ENCODE data around the gene PRDM5.
"Not testable (repeated sequence)": the region's sequence is repeated elsewhere in the genome, so short reads cannot be mapped to it uniquely, and the experiment has no call there.

PRDM5 gene

GRCh38 chr4:120703908-120704307, 218.6 kb downstream of the PRDM5 start:
- DNase-seq (ENCODE audit: low spot score) = no peak

GRCh38 chr4:120699354-120699753, 223.2 kb downstream of the PRDM5 start:
- no peak for DNase-seq (ENCODE audit: low spot score)

- no peak for DNase-seq (ENCODE audit: low spot score)
These were observed 227.6 kb downstream of the PRDM5 start for GRCh38 chr4:120694973-120695372.

- DNase-seq (ENCODE audit: low spot score) = no peak
These were observed 228.7 kb downstream of the PRDM5 start for GRCh38 chr4:120693816-120694215.

- DNase-seq (ENCODE audit: low spot score) = no peak
These were observed 229.6 kb downstream of the PRDM5 start for GRCh38 chr4:120692964-120693363.

GRCh38 chr4:120691536-120691935, 231.0 kb downstream of the PRDM5 start:
- no peak for DNase-seq (ENCODE audit: low spot score)

GRCh38 chr4:120691106-120691505, 231.4 kb downstream of the PRDM5 start:
- no peak for DNase-seq (ENCODE audit: low spot score)

GRCh38 chr4:120688791-120689190, 233.7 kb downstream of the PRDM5 start:
- DNase-seq (ENCODE audit: low spot score) = no peak

GRCh38 chr4:120685756-120686278, 236.7 kb downstream of the PRDM5 start:
- DNase-seq (ENCODE audit: low spot score) = no peak

GRCh38 chr4:120683897-120684540, 238.5 kb downstream of the PRDM5 start:
- no peak for DNase-seq (ENCODE audit: low spot score)

GRCh38 chr4:120682981-120683380, 239.5 kb downstream of the PRDM5 start:
- no peak for DNase-seq (ENCODE audit: low spot score)

GRCh38 chr4:120680647-120681228, 241.8 kb downstream of the PRDM5 start:
- no peak for DNase-seq (ENCODE audit: low spot score)

- DNase-seq (ENCODE audit: low spot score) = no peak
These were observed 248.8 kb downstream of the PRDM5 start for GRCh38 chr4:120673696-120674095.

- no peak for DNase-seq (ENCODE audit: low spot score)
These were observed 249.9 kb downstream of the PRDM5 start for GRCh38 chr4:120672558-120673147.

GRCh38 chr4:120672076-120672475, 250.4 kb downstream of the PRDM5 start:
- DNase-seq (ENCODE audit: low spot score) = no peak

- no peak for DNase-seq (ENCODE audit: low spot score)
These were observed 251.0 kb downstream of the PRDM5 start for GRCh38 chr4:120671538-120671937.

GRCh38 chr4:120667102-120667501, 255.4 kb downstream of the PRDM5 start:
- DNase-seq (ENCODE audit: low spot score) = no peak

- DNase-seq (ENCODE audit: low spot score) = no peak
These were observed 257.7 kb downstream of the PRDM5 start for GRCh38 chr4:120664851-120665250.

- no peak for DNase-seq (ENCODE audit: low spot score)
These were observed 262.8 kb downstream of the PRDM5 start for GRCh38 chr4:120659616-120660170.

GRCh38 chr4:120658772-120659171, 263.8 kb downstream of the PRDM5 start:
- DNase-seq (ENCODE audit: low spot score) = no peak

- no peak for DNase-seq (ENCODE audit: low spot score)
These were observed 268.5 kb downstream of the PRDM5 start for GRCh38 chr4:120653804-120654573.

- DNase-seq (ENCODE audit: low spot score) = not testable (repeated sequence)
These were observed 274.2 kb downstream of the PRDM5 start for GRCh38 chr4:120648336-120648735.
